ENCODE results near the gene SLC35E2B.
"Not testable (repeated sequence)": the region's sequence is repeated elsewhere in the genome, so short reads cannot be mapped to it uniquely, and the experiment has no call there.

GRCh38 chr1:1726088-1726487 lies 33.5 kb upstream of the SLC35E2B start:
- TF ChIP-seq POLR2A (IDR thresholded peaks at IDR 0.05; ENCODE audit: low read length); GATA1 (IDR thresholded peaks at IDR 0.05; ENCODE audit: low read depth, low read length): not testable (repeated sequence)

All from erythroblast (primary cell).